GM18526 (cell line): ENCODE measurements around the gene ZNF66.

Source experiments
- POLR2A ChIP-seq: IDR thresholded peaks from 3 replicates; pipeline ENCODE4 v1.6.1; 2011; ENCODE audit not compliant: insufficient read length; ENCODE audit errors: extremely low read depth

Gene ZNF66

GRCh38 chr19:20776083-20777076, at the start of gene ZNF66:
TSS of gene ZNF66 (plus strand) at chr19:20776304. CDS start at chr19:20776448, 144 bp downstream.
- TF ChIP-seq POLR2A, result peak; percentile 75

- TF ChIP-seq POLR2A, result no peak
Observed at GRCh38 chr19:20787786-20788185, 11.7 kb downstream of the ZNF66 start.

- TF ChIP-seq POLR2A, result no peak
Observed at GRCh38 chr19:20791806-20792205, 15.7 kb downstream of the ZNF66 start.

GRCh38 chr19:20840371-20840770, 64.3 kb downstream of the ZNF66 start:
- TF ChIP-seq POLR2A, result no peak
